Body of pancreas (tissue), 4 donors: ENCODE measurements around the gene PRKG1.

Experiments
- POLR2A ChIP-seq, 3 donors: fragments of 450-650 bp; IDR thresholded peaks; one replicate each; pipeline ENCODE4 v1.6.1; 2016; ENCODE audit warnings: antibody characterized with exemption in 3 of 3, mild to moderate bottlenecking in 2 of 3
- TF ChIP-seq, protein P1 (sequence below), 7 experiments: fragments of 450-650 bp in 4 of 7; fragments of 200-600 bp in 3 of 7; sonication (generic) in 3 of 7; IDR thresholded peaks; one replicate each; pipeline ENCODE4 v1.5.1; 2016 to 2019; ENCODE audit warnings: antibody characterized with exemption in 7 of 7

DNA sequence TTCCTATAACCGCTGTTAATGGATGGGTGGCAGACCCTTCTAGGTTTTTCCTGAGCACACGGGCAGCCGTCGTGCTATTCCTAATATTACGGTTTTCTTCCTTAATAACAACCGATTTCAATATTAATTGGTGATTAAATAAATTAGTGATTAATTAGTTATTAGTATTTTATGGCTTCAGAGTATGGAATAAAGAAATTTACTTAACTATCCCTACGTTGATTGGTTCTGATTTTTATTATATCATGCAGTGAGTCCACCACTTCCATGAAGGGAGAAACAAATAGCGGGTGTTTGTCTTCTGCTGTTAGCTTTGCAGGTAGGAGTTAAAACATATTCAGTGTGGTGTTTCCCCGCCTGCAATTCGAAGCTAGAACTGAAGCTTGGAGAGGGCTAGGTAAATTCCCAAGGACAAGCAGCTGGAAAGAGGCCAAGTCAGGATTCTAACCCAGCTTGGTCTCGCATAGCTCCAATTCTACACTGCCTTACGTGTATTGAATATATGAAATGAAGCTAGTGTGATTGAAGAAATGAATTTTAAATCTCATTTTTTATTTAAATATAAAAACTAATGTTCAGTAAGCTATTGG is 626.0 kb downstream of the PRKG1 start:
- TF ChIP-seq, protein P1, sequence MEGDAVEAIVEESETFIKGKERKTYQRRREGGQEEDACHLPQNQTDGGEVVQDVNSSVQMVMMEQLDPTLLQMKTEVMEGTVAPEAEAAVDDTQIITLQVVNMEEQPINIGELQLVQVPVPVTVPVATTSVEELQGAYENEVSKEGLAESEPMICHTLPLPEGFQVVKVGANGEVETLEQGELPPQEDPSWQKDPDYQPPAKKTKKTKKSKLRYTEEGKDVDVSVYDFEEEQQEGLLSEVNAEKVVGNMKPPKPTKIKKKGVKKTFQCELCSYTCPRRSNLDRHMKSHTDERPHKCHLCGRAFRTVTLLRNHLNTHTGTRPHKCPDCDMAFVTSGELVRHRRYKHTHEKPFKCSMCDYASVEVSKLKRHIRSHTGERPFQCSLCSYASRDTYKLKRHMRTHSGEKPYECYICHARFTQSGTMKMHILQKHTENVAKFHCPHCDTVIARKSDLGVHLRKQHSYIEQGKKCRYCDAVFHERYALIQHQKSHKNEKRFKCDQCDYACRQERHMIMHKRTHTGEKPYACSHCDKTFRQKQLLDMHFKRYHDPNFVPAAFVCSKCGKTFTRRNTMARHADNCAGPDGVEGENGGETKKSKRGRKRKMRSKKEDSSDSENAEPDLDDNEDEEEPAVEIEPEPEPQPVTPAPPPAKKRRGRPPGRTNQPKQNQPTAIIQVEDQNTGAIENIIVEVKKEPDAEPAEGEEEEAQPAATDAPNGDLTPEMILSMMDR (IDR thresholded peaks at IDR 0.05) = peak in 1 of 7 experiments; percentile 8
- no peak for TF ChIP-seq POLR2A (IDR thresholded peaks at IDR 0.05)
